ENCODE data around the gene VPS13A. TPM values are rescaled to one million over a fixed set of nuclear protein-coding genes. Genes with fewer than 3 reads are reported as not detected.

The VPS13A gene
- total and polyA plus RNA-seq, 2 of the 13 experiments (the other 11 are each of a cell fraction or from before 2014, with no cell fraction given): 20.4 to 20.7 TPM

DNA sequence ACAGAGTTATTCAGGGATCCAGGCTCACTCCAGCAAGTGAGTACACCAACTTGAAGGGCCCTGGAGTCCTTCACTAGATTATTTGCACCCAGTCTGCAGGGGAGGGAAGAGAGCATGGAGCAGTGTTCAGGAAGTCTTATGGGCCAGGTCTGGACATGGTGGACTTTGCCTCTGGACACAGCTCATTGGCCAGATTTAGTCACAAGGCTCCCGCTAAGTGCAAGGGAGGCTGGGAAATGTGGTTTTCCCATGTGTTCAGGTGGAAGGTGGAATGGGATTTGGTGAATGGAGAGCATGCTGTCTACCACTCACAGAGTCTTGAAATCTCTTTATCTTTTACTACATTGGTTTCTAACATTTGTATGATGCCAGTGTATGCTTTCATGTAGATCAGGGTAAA lies 270.3 kb downstream of the VPS13A start:
- no peaks in the 10 kb centered on the region for H4K20me1 ChIP-seq (ENCODE audit: insufficient read depth, low read length)
- no peak overlapping the region for H3K27ac ChIP-seq (ENCODE audit: extremely low read length, insufficient read depth, low read length)
- 50% methylated on average over 1 of the region's 1 CpG for WGBS (ENCODE audit: low lambda C conversion rate)
- H3K9ac ChIP-seq (ENCODE audit: insufficient read depth, low read depth, low read length): no peak overlapping the region
- H2AFZ ChIP-seq (ENCODE audit: low read length): no peak overlapping the region
- ChIA-PET POLR2A (no interaction called here), CTCF (ENCODE audit: low intra/inter-chr PET ratio, low total read pairs) (no interaction called here)
- no peaks in the 10 kb centered on the region for H3K36me3 ChIP-seq (replicated peaks in 1 of 2; ENCODE audit: control insufficient read depth in 1 of 2, insufficient read depth in 2 of 2, low read length in 2 of 2)
- no TSS peak for BruUV-seq (replicated peaks)
- no peak for ATAC-seq
- peaks cover 0 to 41% of the 10 kb centered on the region in 2 experiments; a peak in 3 of 5 replicates for H3K27me3 ChIP-seq (ENCODE audit: control insufficient read depth in 1 of 2, insufficient read depth in 2 of 2, low read length in 2 of 2)
- no peaks in the 10 kb centered on the region for H3K4me1 ChIP-seq (ENCODE audit: insufficient read depth, low read length)
- no peaks in the 10 kb centered on the region for H3K79me2 ChIP-seq (ENCODE audit: insufficient read depth, low read length)
- no peak overlapping the region for H3K4me2 ChIP-seq (ENCODE audit: low read depth, low read length)
- DNase-seq (ENCODE audit: low spot score): no peak
- no peak overlapping the region for H3K4me3 ChIP-seq (replicated peaks in 1 of 3; ENCODE audit: insufficient read depth in 1 of 3, low read depth in 2 of 3, low read length in 3 of 3)
- in situ Hi-C loops (cut with HindIII; ENCODE audit: extremely low pct_ligation_motif_present, low pct_unique_long_range_greater_than_20kb): no loop called here
- intact Hi-C loops (cut with micrococcal nuclease; ENCODE audit: unreplicated experiment): no loop called here
- no peak for FAIRE-seq
- H3K9me3 ChIP-seq (ENCODE audit: low read length): peaks cover 5% of the 10 kb centered on the region; the same call in 1 of the 2 replicates
- TF ChIP-seq SP2 (CRISPR knock-in tag; IDR thresholded peaks at IDR 0.05): no peak
- TF ChIP-seq, protein P1, sequence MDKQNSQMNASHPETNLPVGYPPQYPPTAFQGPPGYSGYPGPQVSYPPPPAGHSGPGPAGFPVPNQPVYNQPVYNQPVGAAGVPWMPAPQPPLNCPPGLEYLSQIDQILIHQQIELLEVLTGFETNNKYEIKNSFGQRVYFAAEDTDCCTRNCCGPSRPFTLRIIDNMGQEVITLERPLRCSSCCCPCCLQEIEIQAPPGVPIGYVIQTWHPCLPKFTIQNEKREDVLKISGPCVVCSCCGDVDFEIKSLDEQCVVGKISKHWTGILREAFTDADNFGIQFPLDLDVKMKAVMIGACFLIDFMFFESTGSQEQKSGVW (CRISPR knock-in tag; IDR thresholded peaks at IDR 0.05; ENCODE audit: borderline replicate concordance): no peak
- no peak for TF ChIP-seq GABPB1 (CRISPR knock-in tag; IDR thresholded peaks at IDR 0.05)
- TF ChIP-seq THAP11 (CRISPR knock-in tag; IDR thresholded peaks at IDR 0.05): peak; percentile 77
- TF ChIP-seq SPEN (CRISPR knock-in tag; IDR thresholded peaks at IDR 0.05; ENCODE audit: low read depth): no peak
- no peak for TF ChIP-seq ZNF546 (CRISPR knock-in tag; conservative IDR thresholded peaks at IDR 0.05)
- TF ChIP-seq, protein P2, sequence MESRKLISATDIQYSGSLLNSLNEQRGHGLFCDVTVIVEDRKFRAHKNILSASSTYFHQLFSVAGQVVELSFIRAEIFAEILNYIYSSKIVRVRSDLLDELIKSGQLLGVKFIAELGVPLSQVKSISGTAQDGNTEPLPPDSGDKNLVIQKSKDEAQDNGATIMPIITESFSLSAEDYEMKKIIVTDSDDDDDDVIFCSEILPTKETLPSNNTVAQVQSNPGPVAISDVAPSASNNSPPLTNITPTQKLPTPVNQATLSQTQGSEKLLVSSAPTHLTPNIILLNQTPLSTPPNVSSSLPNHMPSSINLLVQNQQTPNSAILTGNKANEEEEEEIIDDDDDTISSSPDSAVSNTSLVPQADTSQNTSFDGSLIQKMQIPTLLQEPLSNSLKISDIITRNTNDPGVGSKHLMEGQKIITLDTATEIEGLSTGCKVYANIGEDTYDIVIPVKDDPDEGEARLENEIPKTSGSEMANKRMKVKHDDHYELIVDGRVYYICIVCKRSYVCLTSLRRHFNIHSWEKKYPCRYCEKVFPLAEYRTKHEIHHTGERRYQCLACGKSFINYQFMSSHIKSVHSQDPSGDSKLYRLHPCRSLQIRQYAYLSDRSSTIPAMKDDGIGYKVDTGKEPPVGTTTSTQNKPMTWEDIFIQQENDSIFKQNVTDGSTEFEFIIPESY (CRISPR knock-in tag; IDR thresholded peaks at IDR 0.05): peak; percentile 81
- no peak for TF ChIP-seq ZNF253 (CRISPR knock-in tag; IDR thresholded peaks at IDR 0.05; ENCODE audit: borderline replicate concordance)
- TF ChIP-seq ZNF562 (CRISPR knock-in tag; IDR thresholded peaks at IDR 0.05; ENCODE audit: borderline replicate concordance): no peak
- TF ChIP-seq ZNF143 (CRISPR knock-in tag; IDR thresholded peaks at IDR 0.05): peak; percentile 83
- TF ChIP-seq NFE2 (CRISPR knock-in tag; IDR thresholded peaks at IDR 0.05): no peak
- no peak for TF ChIP-seq AGO2 (optimal IDR thresholded peaks at IDR 0.05; ENCODE audit: low read depth, low read length)
- no peak for TF ChIP-seq ZNF333 (CRISPR knock-in tag; IDR thresholded peaks at IDR 0.05; ENCODE audit: borderline replicate concordance)
- TF ChIP-seq, protein P3, sequence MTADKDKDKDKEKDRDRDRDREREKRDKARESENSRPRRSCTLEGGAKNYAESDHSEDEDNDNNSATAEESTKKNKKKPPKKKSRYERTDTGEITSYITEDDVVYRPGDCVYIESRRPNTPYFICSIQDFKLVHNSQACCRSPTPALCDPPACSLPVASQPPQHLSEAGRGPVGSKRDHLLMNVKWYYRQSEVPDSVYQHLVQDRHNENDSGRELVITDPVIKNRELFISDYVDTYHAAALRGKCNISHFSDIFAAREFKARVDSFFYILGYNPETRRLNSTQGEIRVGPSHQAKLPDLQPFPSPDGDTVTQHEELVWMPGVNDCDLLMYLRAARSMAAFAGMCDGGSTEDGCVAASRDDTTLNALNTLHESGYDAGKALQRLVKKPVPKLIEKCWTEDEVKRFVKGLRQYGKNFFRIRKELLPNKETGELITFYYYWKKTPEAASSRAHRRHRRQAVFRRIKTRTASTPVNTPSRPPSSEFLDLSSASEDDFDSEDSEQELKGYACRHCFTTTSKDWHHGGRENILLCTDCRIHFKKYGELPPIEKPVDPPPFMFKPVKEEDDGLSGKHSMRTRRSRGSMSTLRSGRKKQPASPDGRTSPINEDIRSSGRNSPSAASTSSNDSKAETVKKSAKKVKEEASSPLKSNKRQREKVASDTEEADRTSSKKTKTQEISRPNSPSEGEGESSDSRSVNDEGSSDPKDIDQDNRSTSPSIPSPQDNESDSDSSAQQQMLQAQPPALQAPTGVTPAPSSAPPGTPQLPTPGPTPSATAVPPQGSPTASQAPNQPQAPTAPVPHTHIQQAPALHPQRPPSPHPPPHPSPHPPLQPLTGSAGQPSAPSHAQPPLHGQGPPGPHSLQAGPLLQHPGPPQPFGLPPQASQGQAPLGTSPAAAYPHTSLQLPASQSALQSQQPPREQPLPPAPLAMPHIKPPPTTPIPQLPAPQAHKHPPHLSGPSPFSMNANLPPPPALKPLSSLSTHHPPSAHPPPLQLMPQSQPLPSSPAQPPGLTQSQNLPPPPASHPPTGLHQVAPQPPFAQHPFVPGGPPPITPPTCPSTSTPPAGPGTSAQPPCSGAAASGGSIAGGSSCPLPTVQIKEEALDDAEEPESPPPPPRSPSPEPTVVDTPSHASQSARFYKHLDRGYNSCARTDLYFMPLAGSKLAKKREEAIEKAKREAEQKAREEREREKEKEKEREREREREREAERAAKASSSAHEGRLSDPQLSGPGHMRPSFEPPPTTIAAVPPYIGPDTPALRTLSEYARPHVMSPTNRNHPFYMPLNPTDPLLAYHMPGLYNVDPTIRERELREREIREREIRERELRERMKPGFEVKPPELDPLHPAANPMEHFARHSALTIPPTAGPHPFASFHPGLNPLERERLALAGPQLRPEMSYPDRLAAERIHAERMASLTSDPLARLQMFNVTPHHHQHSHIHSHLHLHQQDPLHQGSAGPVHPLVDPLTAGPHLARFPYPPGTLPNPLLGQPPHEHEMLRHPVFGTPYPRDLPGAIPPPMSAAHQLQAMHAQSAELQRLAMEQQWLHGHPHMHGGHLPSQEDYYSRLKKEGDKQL (CRISPR knock-in tag; IDR thresholded peaks at IDR 0.05; ENCODE audit: low read depth): no peak
- TF ChIP-seq NCOA5 (CRISPR knock-in tag; IDR thresholded peaks at IDR 0.05): no peak

Measured in HepG2 (cell line).